Measurements from ENCODE around the gene LIAS. TPM values are rescaled to one million over a fixed set of nuclear protein-coding genes. Genes with fewer than 3 reads are reported as not detected.

The LIAS gene
- total and polyA plus RNA-seq, 3 donors from 2014 or later = 24.0 to 59.0 (median 31.1) TPM

DNA sequence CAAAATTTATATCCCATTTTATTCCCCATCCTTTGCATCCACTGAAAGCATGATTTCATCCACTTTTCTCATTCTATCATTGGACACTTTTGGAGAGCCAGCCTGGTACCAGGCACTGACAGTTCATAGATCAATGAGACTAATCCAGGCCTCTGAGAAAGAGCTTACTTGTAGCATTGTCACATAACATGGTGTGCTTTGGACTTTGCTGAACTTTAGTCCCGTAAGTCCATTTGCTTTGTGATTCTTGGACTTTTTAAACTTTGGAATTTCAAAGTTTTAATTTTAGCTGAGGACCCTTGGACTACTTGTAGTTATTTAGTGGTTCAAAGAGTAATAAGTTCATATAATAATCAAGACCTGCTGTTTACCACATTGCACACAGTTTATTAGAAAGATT lies 11.5 kb downstream of the LIAS start:
- Histone ChIP-seq H3K36me3 (ENCODE audit: low read depth, missing control alignments) (no peaks in the 10 kb centered on the region), H3K27ac (peak overlapping the region in 1 of 2 donors; percentile 28), H3K27me3 (no peaks in the 10 kb centered on the region), H3K4me3 (no peak overlapping the region), H3K4me1 (no peaks in the 10 kb centered on the region), H3K9me3 (no peaks in the 10 kb centered on the region)
- DNase-seq = no peak
- no peak for TF ChIP-seq POLR2A (IDR thresholded peaks at IDR 0.05)
- TF ChIP-seq, protein P1, sequence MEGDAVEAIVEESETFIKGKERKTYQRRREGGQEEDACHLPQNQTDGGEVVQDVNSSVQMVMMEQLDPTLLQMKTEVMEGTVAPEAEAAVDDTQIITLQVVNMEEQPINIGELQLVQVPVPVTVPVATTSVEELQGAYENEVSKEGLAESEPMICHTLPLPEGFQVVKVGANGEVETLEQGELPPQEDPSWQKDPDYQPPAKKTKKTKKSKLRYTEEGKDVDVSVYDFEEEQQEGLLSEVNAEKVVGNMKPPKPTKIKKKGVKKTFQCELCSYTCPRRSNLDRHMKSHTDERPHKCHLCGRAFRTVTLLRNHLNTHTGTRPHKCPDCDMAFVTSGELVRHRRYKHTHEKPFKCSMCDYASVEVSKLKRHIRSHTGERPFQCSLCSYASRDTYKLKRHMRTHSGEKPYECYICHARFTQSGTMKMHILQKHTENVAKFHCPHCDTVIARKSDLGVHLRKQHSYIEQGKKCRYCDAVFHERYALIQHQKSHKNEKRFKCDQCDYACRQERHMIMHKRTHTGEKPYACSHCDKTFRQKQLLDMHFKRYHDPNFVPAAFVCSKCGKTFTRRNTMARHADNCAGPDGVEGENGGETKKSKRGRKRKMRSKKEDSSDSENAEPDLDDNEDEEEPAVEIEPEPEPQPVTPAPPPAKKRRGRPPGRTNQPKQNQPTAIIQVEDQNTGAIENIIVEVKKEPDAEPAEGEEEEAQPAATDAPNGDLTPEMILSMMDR (IDR thresholded peaks at IDR 0.05) = no peak
- intact Hi-C loops (cut with DNase I; ENCODE audit: low total_unique reads) = loop anchor here (5.0 kb wide), 1 partner anchor 507 kb away; the partner anchor contains the start of gene PDS5A
- WGBS, 2 donors = 70 to 89% methylated on average over 1 of the region's 1 CpG

DNA sequence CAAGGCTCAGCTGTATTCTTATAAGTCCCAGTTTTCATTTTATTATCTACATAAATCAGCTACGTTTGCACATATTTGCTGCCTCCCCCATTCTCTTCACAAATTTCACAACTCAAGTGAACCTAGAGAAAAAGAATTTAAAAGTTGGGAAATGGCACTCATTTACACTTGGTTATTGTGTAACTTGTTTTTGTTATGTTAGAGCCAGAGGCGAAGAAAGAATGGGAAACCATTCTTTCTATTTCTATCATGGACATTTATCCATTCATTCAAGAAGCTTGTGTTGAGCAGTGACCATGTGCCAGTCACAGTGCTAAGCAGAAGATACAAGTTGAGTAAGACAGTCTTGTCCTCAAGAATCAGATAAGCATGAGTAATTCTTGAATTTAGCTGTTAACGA lies 13.5 kb downstream of the LIAS start:
- TF ChIP-seq, protein P1 (IDR thresholded peaks at IDR 0.05) = no peak
- TF ChIP-seq POLR2A (IDR thresholded peaks at IDR 0.05) = no peak
- 75 to 83% methylated on average over 3 of the region's 3 CpGs for WGBS, 2 donors
- no peak overlapping the region for H3K27ac ChIP-seq
- H3K4me1 ChIP-seq = no peaks in the 10 kb centered on the region
- H3K9me3 ChIP-seq = no peaks in the 10 kb centered on the region
- H3K27me3 ChIP-seq = no peaks in the 10 kb centered on the region
- DNase-seq = no peak
- H3K4me3 ChIP-seq = no peak overlapping the region
- intact Hi-C loops (cut with DNase I; ENCODE audit: low total_unique reads) = loop anchor here (5.0 kb wide), 1 partner anchor 505 kb away; the partner anchor contains the start of gene PDS5A
- H3K36me3 ChIP-seq (ENCODE audit: low read depth, missing control alignments) = no peaks in the 10 kb centered on the region

DNA sequence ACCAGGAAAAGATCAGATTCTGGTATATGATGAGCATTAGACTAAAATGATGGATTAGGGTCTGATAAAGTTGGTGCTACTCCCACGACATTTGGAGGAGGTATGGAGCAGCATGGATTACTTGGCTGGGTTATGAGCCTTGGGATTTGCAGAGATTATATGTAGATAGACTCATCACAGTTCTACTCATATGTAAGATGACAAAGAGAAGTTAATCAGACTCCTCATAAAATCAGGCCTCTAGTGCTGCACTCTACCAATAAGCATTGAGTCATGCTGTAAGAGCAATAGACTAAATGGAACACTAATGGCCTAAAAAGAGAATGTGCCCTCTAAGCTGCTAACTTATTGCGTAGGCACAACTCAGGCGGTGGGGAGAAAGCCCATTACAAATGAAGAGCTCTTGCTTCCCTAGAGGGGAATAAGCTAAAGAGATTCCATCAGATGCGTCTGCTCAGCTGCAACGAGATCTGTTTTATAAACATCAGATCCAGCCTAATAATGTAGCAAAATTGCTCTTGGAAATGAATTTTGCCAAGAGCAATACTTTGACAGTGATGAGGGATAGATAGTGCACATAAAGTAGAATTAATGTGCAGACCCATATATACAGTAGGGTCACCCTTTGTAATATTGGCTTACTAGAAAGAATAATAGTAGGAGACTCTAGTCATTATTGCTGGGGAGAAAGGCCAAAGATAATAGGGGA lies 17.5 kb downstream of the LIAS start:
- no peak for DNase-seq
- no peak overlapping the region for H3K4me3 ChIP-seq
- 83 to 84% methylated on average over 5 of the region's 5 CpGs for WGBS, 2 donors
- H3K36me3 ChIP-seq (ENCODE audit: low read depth, missing control alignments) = no peaks in the 10 kb centered on the region
- H3K9me3 ChIP-seq = no peaks in the 10 kb centered on the region
- intact Hi-C loops (cut with DNase I; ENCODE audit: low total_unique reads) = no loop called here
- H3K27ac ChIP-seq = no peak overlapping the region
- TF ChIP-seq POLR2A (IDR thresholded peaks at IDR 0.05) = no peak
- TF ChIP-seq, protein P1 (IDR thresholded peaks at IDR 0.05) = no peak
- no peaks in the 10 kb centered on the region for H3K27me3 ChIP-seq
- no peaks in the 10 kb centered on the region for H3K4me1 ChIP-seq

DNA sequence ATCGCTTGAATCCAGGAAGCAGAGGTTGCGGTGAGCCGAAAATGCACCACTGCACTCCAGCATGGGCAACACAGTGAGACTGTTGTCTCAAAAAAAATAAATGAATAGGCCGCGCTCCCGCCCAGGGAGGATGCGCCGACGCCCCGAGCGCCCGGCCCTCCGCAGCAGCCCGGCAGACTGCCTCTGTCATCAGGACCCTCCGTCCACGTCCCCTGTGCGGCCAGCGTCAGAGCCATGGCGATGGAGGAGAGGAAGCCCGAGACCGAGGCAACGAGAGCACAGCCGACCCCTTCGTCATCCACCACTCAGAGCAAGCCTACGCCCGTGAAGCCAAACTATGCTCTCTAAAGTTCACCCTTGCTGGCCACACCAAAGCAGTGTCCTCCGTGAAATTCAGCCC lies 21.4 kb downstream of the LIAS start:
- Histone ChIP-seq H3K36me3 (ENCODE audit: low read depth, missing control alignments) (no peaks in the 10 kb centered on the region), H3K4me1 (no peaks in the 10 kb centered on the region), H3K4me3 (peak overlapping the region in 1 of 2 donors; percentile 10), H3K27me3 (no peaks in the 10 kb centered on the region), H3K9me3 (no peaks in the 10 kb centered on the region), H3K27ac (no peak overlapping the region)
- TF ChIP-seq POLR2A (IDR thresholded peaks at IDR 0.05) = no peak
- TF ChIP-seq, protein P1 (IDR thresholded peaks at IDR 0.05) = no peak
- WGBS, 2 donors = 35 to 81% methylated on average over 15 to 27 of the region's 27 CpGs
- intact Hi-C loops (cut with DNase I; ENCODE audit: low total_unique reads) = no loop called here
- DNase-seq = no peak

All from testis (tissue), 3 donors.